Stimulated activated CD4-positive, alpha-beta T cell treated with anti-CD3 and anti-CD28 coated beads, TNF-alpha, amount 100 ng/mL, for 4 hours (primary cell): Measurements from ENCODE around the gene FILIP1L.

Source experiments
- DNase-seq, 3 experiments: peaks; one replicate each; pipeline ENCODE4 v3.0.0-alpha.2; 2020; ENCODE audit warnings: low read depth in 3 of 3

FILIP1L gene

DNA sequence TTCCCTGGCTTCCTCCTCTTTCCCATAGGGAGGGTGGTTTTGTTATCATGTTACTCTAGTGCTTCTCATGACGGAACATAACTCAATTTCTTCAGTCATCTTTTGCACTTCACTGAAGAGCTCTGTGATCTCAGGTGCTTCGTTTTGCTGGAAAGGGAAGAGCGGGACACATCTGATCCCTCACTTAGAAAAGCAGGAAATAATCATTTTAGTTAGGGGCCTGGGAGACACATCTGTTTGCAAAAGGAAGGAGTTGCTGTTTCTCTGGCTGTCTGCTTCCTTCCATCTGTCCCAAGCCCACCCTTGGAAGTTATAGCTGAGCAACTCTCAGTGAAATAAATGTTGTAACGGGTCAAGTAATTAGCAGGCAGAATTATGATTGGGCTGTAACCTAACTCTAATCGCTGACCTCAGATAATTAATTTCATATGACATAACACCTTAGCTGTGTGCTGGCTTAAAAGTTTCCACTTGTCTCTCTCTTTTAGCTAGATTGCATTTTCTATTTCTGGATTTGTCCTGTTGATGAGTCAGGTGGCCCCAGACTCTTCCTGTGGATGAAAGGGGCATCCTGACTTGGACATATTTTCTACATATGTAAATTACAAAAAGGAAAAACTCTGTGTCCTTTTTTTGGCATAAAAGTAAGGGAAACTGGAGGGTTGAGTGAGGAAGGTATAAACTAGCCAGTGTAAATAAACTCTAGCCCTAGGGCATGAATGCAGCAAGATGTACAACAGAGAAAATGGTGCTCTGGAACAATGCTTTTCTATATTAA, 11.0 kb upstream of the FILIP1L start:
- DNase-seq: no peak

- no peak for DNase-seq
Observed at GRCh38 chr3:100124201-100124761, 10.0 kb upstream of the FILIP1L start.

DNA sequence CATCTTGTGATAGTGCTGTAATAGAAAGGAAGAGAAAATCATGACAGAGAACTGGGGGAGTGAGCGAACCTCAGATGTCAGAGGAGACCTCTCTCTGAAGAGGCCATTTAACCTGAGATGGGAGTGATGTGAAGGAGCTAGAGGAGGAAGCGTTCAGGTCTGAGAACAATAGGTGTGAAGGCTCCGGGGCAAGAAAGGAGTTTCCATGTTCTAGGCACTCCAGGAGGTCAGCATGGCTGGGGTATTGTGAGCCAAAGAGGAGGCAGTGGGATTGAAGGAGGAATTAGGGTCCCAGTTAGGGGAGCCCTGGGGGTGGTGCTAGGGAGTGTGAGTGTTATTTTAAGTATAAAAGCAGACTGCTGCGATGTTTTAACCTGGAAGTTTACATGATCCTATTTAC, 8.8 kb upstream of the FILIP1L start:
- no peak for DNase-seq

DNA sequence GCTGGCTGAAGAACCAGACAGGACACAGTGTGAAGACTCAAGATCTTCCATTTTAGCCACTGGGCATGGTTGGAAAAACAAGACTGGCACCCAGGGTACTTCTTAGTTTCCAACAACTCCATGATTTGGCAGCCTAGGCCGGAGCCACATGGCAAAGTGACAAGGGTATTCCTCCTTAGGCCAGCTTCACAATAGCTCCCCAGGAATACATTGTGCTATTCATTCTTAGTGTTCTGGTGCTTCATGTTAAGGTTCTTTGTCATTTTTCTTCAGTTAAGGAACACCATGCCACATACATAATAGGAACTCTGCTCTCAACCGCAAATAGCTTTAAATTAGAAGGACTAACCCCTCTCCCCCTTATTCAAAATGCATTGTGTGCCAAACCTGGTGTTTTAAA, 8.0 kb upstream of the FILIP1L start:
- DNase-seq: no peak

DNA sequence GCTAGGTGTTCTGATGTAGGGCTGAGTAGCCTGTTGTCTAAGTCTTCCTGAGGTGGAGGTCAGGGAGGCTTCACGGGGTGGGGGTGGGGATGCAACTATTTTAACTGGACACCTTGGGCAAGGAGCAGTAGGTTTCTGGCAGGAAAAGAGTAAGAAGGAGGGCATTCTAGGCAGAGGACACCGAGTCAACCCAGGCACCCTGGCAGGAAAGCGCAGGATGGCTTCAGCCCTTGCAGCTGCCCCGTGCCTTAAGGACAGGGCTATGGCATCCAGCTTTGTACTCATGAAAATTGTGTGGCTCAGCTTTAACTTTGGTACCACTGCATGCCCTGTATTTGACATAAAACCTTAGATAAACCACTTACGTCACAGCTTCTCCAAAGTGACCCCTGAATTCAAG, 6.4 kb upstream of the FILIP1L start:
- no peak for DNase-seq

DNA sequence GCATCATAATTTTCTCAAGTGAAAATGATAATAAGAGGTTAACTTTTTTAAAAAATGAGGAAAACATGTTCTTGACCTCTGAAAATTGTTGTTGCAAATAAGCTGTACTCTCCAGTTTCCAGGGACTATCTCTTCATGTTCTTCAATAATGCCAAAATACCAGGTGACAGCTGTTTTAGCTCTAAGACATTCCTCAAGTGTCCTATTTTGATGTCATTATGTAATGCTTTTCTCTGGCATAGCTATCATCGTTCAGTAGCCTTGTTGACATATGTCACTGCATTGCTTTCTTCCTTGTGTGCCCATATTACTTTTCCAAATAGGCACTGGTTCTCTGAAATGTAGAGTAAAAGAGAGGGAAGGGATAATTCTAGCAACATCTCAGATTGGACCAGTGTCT, 5.7 kb upstream of the FILIP1L start:
- no peak for DNase-seq

DNA sequence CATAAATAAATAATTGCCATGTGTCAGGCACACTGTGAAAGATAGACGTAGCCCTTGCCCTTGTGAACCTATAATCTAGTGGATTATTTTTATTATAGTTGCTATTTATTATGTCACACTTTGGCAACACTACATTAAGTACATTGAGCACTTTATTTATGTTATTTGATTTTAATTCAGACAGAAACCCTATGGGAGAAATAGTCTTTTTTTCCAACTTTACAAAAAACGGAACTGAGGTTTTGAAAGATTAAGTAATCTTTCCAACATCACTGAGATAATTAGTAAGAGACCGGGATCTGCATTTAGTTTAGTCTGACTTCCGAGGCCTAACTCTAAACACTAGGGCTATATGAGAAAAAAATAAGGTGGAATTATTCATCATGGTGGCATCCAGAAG, 2.8 kb upstream of the FILIP1L start:
- no peak for DNase-seq

- DNase-seq: no peak
Observed at GRCh38 chr3:100113723-100114412, 433 bp downstream of the FILIP1L start.

GRCh38 chr3:100111728-100112127, 2.6 kb downstream of the FILIP1L start:
- DNase-seq: no peak

- DNase-seq: no peak
Observed at GRCh38 chr3:100110162-100110561, 4.1 kb downstream of the FILIP1L start.

- no peak for DNase-seq
Observed at GRCh38 chr3:100108464-100109079, 5.7 kb downstream of the FILIP1L start.

- DNase-seq: no peak
Observed at GRCh38 chr3:100107221-100107814, 7.0 kb downstream of the FILIP1L start.

GRCh38 chr3:100106531-100107141, 7.7 kb downstream of the FILIP1L start:
- DNase-seq: no peak

DNA sequence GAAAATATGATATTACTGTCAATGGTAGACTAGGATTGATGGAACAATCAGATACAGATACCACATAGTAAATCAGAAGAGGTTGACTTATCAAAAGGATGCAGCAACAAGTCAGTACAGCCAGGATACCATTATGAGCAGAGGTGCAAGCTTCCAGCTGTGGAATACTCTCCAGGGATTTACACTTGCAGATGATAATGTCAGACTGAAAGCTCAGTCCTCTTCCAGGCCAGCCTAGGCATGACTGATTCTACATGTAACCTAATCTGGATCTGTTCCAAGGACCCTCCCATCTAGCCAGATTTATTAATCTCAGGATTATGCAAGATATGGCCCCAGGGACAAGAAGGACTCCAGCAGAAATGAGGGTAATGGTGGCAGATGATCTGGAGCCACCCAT, 8.2 kb downstream of the FILIP1L start:
- no peak for DNase-seq

GRCh38 chr3:100105501-100105900, 8.8 kb downstream of the FILIP1L start:
- no peak for DNase-seq

- no peak for DNase-seq
Observed at GRCh38 chr3:100104817-100105413, 9.4 kb downstream of the FILIP1L start.

DNA sequence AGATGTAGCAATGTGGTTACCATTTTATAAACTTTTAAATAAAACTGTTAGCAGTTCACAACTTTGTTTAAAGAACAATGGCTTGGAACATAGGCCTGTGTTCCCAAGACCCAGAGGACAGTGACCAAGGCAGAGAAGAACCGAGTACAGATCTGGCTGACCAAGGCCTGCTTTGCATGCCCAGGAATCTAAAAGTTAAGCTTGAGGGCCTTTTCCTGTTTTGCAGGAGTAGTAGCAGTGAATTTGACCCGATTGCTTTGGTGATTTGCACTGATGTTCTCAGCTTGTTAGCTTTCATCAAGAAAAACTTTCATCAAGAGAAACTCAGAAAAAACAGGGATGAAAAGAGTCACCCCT, 9.9 kb downstream of the FILIP1L start:
- no peak for DNase-seq

- no peak for DNase-seq
Observed at GRCh38 chr3:100103558-100104441, 10.5 kb downstream of the FILIP1L start.

DNA sequence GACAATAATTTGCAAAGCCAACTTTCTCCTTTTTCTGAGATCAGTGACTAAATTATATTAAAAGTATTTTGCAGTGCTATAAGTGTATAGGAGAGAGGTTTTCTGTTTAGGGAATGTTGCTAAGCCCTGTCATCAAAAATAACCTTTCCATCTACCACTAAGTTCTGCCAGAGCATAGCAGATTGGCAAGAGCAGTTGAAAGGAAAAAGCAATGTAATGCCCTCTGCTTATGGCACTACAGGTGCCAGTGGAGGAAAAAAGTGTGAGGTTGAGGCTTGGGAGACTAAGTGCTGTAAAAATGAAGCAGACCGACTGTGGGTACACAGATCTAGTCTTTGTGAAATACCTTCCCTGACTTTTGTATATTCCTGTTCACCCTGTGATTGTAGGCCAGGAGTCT, 11.5 kb downstream of the FILIP1L start:
- DNase-seq: no peak

DNA sequence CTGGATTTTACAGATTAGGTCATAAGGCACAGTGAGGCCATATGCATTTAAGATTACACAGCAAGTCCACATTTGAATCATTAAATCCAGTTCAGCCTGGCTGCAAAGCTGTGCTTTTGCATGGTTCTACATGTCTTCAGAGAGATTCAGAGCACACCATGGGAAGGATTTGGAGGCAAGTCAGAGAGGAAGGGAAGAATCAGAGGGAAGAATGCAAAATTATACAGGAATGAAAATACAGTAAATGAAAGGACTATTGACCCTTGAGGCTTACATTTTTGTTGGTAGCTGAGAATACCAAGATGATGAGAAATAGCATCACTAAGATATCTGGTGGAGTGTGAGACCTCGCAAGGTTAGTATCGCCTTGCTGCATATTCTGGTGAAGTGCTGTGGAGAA, 13.9 kb downstream of the FILIP1L start:
- DNase-seq: no peak

DNA sequence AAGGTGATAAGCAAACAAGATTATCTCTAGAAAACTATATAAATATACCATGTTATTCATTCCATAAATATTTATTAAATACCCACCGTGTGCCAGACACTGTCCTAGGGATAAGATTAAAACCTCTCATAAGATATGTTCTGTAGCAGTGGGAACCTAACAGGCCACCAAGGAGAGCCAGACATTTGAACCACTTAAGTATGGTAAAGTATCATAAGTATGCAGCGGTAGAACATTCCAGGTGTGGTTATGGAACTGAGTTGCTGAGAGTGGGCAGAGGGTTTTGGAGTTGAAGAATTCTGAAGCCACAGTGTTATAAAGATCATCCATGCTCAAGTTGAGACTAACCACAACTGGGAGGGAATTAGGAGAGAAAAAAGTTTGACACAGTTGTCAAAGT, 14.7 kb downstream of the FILIP1L start:
- DNase-seq: no peak
